ENCODE data around the gene METTL21C. TPM values are rescaled to one million over a fixed set of nuclear protein-coding genes. Genes with fewer than 3 reads are reported as not detected.

Gene METTL21C
- 10 to 100 TPM in 10 of 12 donors, 1 to 10 TPM in 1, not detected in 1; 8.5 to 55.7 (median 24.3) TPM for polyA plus RNA-seq (ENCODE audit: insufficient read length in 12 of 12)
- long read RNA-seq, donor 1: 0 reads
- long read RNA-seq, donor 2, transcript METTL21C-201 (4 exons, 1,088 nt): major isoform, 12 of 21 reads
- long read RNA-seq, donor 2, partial matches to known transcripts: 0 of 21 reads
- long read RNA-seq, donor 2, other reads (novel, unspliced or antisense): 9 of 21 reads
- long read RNA-seq, donor 3, transcript METTL21C-201 (4 exons, 1,088 nt): major isoform, 7 of 7 reads
- long read RNA-seq, donor 3, partial matches to known transcripts: 0 of 7 reads
- long read RNA-seq, donor 3, other reads (novel, unspliced or antisense): 0 of 7 reads
- long read RNA-seq, donor 4, partial matches to known transcripts: 0 of 2 reads
- long read RNA-seq, donor 4, other reads (novel, unspliced or antisense): 0 of 2 reads
- long read RNA-seq, donor 5, transcript METTL21C-201 (4 exons, 1,088 nt): major isoform, 8 of 14 reads
- long read RNA-seq, donor 5, partial matches to known transcripts: 0 of 14 reads
- long read RNA-seq, donor 5, other reads (novel, unspliced or antisense): 6 of 14 reads
- long read RNA-seq, donor 6, partial matches to known transcripts: 0 of 1 reads
- long read RNA-seq, donor 6, other reads (novel, unspliced or antisense): 0 of 1 reads
- long read RNA-seq, donor 7, transcript METTL21C-201 (4 exons, 1,088 nt): major isoform, 8 of 8 reads
- long read RNA-seq, donor 7, partial matches to known transcripts: 0 of 8 reads
- long read RNA-seq, donor 7, other reads (novel, unspliced or antisense): 0 of 8 reads
- long read RNA-seq, donor 8, transcript METTL21C-201 (4 exons, 1,088 nt): major isoform, 5 of 12 reads
- long read RNA-seq, donor 8, partial matches to known transcripts: 0 of 12 reads
- long read RNA-seq, donor 8, other reads (novel, unspliced or antisense): 7 of 12 reads
- long read RNA-seq, donor 9, transcript METTL21C-201 (4 exons, 1,088 nt): major isoform, 8 of 8 reads
- long read RNA-seq, donor 9, partial matches to known transcripts: 0 of 8 reads
- long read RNA-seq, donor 9, other reads (novel, unspliced or antisense): 0 of 8 reads
- long read RNA-seq, donor 10, transcript METTL21C-201 (4 exons, 1,088 nt): major isoform, 20 of 27 reads
- long read RNA-seq, donor 10, partial matches to known transcripts: 0 of 27 reads
- long read RNA-seq, donor 10, other reads (novel, unspliced or antisense): 7 of 27 reads
- long read RNA-seq, donor 11, transcript METTL21C-201 (4 exons, 1,088 nt): major isoform, 10 of 10 reads
- long read RNA-seq, donor 11, partial matches to known transcripts: 0 of 10 reads
- long read RNA-seq, donor 11, other reads (novel, unspliced or antisense): 0 of 10 reads

DNA sequence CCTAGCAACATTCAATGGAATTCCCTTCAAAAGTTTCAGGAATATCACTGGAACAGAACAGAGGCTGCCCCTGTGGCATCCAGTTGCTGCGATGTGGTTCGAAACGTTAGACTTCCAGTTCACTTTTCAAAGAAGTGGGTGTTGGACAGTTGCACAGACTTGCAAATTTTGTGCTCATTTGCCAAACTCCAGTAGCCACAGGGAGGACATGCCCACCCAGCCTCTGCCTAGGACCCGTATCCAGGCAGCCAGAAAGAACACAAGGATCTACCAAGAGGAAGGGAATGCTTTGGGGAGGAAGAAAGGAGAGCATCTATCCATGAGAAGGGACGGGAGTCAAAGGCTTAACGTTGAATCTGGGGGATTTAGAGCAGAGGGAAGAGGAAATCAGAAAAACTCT lies at the start of gene METTL21C:
METTL21C (minus strand) TSS at position 108 of the 400 bp plus-strand sequence. CDS start 546 bp downstream, outside the sequence.
- DNase-seq: no peak

DNA sequence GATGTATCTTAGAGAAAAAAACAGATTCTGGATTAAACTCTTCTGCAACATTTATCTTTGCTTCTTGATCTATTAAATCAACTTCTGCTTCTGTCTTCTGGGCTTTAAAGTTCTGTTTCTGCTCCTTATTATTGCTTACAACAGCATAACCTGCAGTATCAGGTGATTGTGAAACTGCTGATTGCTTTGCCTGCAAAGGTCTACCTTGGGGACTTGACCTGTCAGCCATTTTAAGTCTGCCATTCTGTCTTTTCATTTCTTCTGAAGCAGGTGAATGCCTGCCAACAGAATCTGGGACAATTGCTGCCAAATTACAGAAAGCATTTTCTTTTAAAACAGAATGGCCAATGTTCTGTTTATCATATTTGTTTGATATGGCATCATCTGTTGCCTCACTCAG lies 47.7 kb upstream of the METTL21C start:
- no peak for DNase-seq

DNA sequence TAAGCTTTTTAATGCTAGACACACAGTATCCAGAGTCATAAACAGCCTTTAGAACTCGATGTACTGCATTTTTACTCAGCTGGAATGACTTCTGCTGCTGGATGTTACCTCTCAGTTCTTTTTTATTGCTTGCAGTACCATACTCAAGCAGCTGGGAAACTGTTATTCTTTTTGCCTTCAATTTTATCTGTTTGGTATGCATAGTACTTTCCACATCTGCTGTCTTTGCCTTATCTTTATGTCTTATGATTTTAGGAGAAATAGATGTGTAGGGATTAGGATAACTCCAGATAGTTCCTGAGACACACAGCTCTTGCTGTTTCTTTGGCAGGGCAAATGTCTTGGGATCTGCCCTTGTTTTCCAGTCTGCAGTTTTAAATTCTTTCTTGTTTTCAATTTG lies 47.3 kb upstream of the METTL21C start:
- no peak for DNase-seq

DNA sequence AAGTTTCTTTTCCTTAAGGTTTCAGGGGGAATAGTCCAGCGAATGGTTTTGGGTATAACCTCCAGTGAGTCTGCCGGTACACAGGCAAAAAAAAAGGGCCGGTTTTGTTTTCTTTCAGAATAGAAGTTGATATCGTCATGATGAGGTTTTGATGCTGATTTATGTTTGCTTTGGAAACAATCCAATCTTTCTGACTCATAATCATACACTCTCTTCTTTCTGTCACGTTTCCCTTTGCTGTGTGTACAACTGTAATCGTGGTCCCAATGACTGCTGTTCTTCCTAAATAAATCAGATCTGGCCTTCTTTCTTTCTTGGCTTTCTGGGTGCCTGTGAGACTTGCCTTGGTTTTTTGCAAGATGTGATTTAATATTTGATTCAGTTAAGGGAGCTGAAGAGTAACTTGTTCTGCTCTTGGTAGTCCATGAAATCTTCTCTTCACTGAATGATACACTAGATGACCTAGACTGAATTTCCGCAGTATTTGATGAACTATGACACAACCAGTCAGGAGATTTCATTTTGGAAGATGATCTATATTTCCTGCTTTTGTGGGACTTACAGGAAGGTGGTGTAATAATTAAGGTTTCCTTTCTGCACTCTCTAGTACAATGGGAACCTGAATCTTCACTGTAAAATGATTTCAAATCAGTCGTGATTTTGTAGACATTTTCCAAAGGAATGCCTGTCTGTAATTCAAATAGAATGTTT lies 34.9 kb upstream of the METTL21C start:
- DNase-seq: no peak

GRCh38 chr13:102726430-102726829 lies 31.6 kb upstream of the METTL21C start:
- DNase-seq: no peak

- peak; percentile 41 for DNase-seq
Observed at GRCh38 chr13:102724923-102725322, 30.1 kb upstream of the METTL21C start.

DNA sequence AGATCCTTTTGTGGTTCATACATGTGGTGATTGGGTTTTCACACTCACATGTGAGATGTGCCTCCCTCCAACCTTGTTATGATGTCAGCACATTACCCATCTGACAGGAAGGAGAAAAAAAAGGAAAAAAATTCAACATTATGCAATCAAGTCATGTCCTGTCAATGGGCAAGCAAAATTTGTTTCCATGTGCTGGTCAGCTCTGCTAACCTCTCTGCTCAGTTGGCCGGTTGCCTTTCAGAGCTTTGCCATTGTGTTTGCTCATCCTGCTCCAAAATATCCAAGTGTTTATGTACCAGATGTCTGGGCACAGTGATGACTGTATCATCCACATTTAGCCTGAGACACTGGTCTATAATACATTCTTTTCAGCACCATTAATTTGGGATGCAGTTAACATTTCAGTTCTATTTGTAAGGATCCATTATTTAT lies 27.0 kb upstream of the METTL21C start:
- no peak for DNase-seq

- DNase-seq: no peak
Observed at GRCh38 chr13:102718746-102719145, 23.9 kb upstream of the METTL21C start.

GRCh38 chr13:102715447-102715846 lies 20.6 kb upstream of the METTL21C start:
- DNase-seq: no peak

- no peak for DNase-seq
Observed at GRCh38 chr13:102710261-102710679, 15.4 kb upstream of the METTL21C start.

DNA sequence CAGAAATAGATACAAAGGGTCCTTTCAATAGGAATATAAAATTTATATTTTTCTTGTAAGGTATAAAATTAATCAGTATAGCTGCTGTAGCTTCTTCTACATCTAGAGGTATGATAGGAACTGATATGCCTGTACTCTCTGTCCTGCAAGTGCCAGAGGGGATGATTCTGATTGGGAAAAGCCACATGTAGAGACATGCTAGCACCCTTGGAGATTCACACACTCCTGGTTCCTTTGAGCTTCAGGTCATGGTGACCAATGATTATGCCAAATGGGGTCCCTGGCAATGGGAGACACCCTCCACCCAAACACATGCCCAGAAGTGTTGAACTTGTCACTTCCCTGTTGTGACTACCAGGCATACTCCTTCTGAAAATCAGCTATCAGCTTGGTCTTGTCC lies 14.7 kb upstream of the METTL21C start:
- no peak for DNase-seq

GRCh38 chr13:102708991-102709390 lies 14.1 kb upstream of the METTL21C start:
- DNase-seq: no peak

DNA sequence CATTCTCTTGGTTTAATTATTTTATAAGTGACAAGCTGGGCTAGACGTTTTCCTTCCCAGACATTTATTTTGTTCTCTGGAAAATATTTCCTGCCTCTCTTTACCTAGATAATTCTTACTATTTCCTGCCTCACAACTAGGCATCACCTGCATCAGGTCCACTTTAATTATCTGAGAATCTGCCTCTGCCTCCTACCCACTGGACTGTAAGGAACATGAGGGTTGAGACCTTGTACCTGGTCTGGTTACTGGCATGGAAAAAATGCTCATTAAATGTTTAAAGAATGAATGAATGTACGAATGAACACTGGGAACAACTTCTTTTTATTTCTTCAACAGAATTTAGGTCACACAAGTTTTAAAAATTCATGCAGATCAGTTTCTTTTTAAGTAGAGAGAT lies 13.4 kb upstream of the METTL21C start:
- DNase-seq: no peak

- no peak for DNase-seq
Observed at GRCh38 chr13:102707467-102707866, 12.6 kb upstream of the METTL21C start.

GRCh38 chr13:102704238-102705058 lies 9.6 kb upstream of the METTL21C start:
- no peak for DNase-seq

GRCh38 chr13:102703726-102704035 lies 8.8 kb upstream of the METTL21C start:
- DNase-seq: no peak

GRCh38 chr13:102702965-102703725 lies 8.3 kb upstream of the METTL21C start:
- DNase-seq: no peak

- no peak for DNase-seq
Observed at GRCh38 chr13:102701331-102701730, 6.5 kb upstream of the METTL21C start.
